Activated CD4-positive, alpha-beta T cell treated with anti-CD3 and anti-CD28 coated beads, Interleukin-2, amount 10 ng/mL, durations not matched to agents 7 days and 5 days (primary cell): ENCODE measurements around the gene KRT31. TPM values are rescaled to one million over a fixed set of nuclear protein-coding genes. Genes with fewer than 3 reads are reported as not detected.
A peak's percentile ranks its signal among the peaks of the same experiment; 100 is the strongest.
"Not testable (repeated sequence)": the region's sequence is repeated elsewhere in the genome, so short reads cannot be mapped to it uniquely, and the experiment has no call there.

Experiments used
- CTCF ChIA-PET: fragments of 350-600 bp; sonication (Branson Sonifier 250); formaldehyde crosslinking; loops from one replicate; lab custom pipeline; 2021; ENCODE audit warnings: antibody characterized with exemption; lab: Charles Lee
- POLR2A ChIA-PET: fragments of 350-600 bp; sonication (Branson Sonifier 250); formaldehyde crosslinking; loops from one replicate; lab custom pipeline; 2021; ENCODE audit warnings: antibody characterized with exemption; lab: Charles Lee
- DNase-seq: peaks from one replicate; pipeline ENCODE4 v3.0.0-alpha.2; 2020
- H3K27ac Mint-ChIP-seq: one replicate; pipeline ENCODE4 v1.8.0; 2021; ENCODE audit warnings: mild to moderate bottlenecking, moderate library complexity, mixed read lengths
- H3K27me3 Mint-ChIP-seq: one replicate; pipeline ENCODE4 v1.8.0; 2021; ENCODE audit warnings: mixed read lengths
- H3K36me3 Mint-ChIP-seq: one replicate; pipeline ENCODE4 v1.8.0; 2021; ENCODE audit warnings: low read depth, mixed read lengths
- H3K4me1 Mint-ChIP-seq: one replicate; pipeline ENCODE4 v1.8.0; 2021; ENCODE audit warnings: mixed read lengths
- H3K4me3 Mint-ChIP-seq: one replicate; pipeline ENCODE4 v1.8.0; 2021; ENCODE audit warnings: mild to moderate bottlenecking, moderate library complexity, mixed read lengths
- H3K9me3 Mint-ChIP-seq: one replicate; pipeline ENCODE4 v1.8.0; 2021; ENCODE audit warnings: mixed read lengths
- total RNA-seq, 2 experiments: library from RNA; stranded (reverse); gene quantifications; one replicate each; pipeline ENCODE4 v1.2.3, GENCODE V29; 2021

Gene KRT31
- not detected for total RNA-seq

DNA sequence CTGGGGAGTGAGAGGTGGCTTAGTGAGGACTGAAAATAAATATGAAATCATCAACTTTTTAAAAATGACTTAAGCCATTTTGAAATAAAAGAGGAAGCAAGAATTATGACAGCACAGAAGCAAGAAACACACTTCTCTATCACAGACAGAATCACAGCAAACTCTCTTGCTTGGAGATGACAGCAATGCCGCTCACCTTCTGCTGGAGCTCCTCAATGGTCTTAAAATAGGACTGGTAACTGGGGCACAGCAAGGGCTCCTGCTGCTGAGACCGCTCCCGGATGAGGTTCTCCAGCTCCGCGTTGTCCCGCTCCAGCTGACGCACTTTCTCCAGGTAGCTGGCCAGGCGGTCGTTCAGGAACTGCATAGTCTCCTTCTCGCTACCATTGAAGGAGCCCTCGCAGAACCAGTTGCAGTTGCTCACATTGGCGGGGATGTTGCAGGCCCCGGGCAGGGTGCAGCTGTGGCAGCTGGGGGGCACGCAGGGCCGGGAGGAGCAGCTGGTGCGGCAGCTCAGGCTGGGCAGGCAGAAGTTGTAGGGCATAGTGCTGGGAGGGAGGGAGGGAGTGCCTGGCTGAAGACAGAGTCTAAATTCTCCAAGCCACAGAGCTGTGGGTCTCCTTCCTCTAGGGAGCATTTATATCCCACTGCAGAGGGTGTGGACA is at the start of gene KRT31:
Gene KRT31, minus strand, starts transcription at position 613 of the 665 bp plus-strand sequence. Its CDS starts 69 bp downstream, at position 544.
- no peak within 1 kb of the TSS for H3K4me3 Mint-ChIP-seq
- H3K9me3 Mint-ChIP-seq, result peaks cover under 1% of the 10 kb centered on the region
- H3K4me1 Mint-ChIP-seq, result peaks cover 1% of the 10 kb centered on the region
- H3K36me3 Mint-ChIP-seq, result no peaks in the 10 kb centered on the region
- peak within 1 kb of the TSS; percentile 68 for H3K27ac Mint-ChIP-seq
- CTCF ChIA-PET, result no interaction called here
- POLR2A ChIA-PET, result no interaction called here
- no peaks in the 10 kb centered on the region for H3K27me3 Mint-ChIP-seq
- DNase-seq, result no peak

DNA sequence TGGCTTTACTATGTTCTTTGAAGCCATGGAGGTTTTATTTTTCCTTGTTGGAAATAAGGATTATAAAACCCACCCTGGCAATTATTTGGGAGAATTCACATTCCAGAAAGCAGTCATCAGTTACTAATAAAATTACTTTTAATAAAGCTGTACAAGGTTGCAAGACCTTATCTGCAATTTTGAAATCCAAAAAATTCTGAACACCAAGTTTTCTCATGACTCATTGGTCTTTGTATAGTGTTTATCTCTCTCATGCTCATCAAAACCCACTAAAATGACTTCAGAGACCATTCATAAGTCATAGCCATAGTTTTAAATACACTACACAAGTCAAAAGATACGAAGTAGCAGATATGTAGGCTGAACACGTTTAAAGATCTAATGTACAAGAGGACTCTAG is 49.4 kb upstream of the KRT31 start:
- CTCF ChIA-PET, result no interaction called here
- no peaks in the 10 kb centered on the region for H3K4me1 Mint-ChIP-seq

DNA sequence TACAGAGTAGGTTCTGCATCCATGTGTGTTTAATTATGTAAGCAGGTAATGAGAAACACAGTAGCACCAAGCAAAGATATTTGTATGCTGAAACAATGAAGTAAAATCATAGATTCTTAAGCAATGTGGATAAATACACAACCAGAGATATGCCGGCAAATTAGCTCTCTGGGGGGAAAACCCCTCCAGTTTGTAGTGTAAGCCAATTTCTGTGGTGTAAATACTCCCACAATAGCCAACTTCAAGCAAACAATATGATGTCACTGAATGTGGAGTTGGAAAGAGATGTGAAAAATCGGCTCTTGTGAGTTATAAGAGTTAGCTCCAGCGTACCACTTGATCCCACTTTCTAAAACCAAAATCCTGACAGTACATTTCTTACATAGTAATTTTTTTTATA is 47.2 kb upstream of the KRT31 start:
- Mint-ChIP-seq H3K4me1 (no peaks in the 10 kb centered on the region), H3K9me3 (no peaks in the 10 kb centered on the region), H3K27me3 (peaks cover 20% of the 10 kb centered on the region), H3K4me3 (no peak overlapping the region), H3K27ac (no peak overlapping the region), H3K36me3 (no peaks in the 10 kb centered on the region)
- POLR2A ChIA-PET, result no interaction called here
- CTCF ChIA-PET, result interaction anchor here (1.4 kb wide), 1 partner anchor 10 kb away, joined by 3 read pairs; no protein-coding TSS in a partner anchor
- no peak for DNase-seq

More for the DNA sequence above, 49.4 kb upstream of the KRT31 start:
- no peaks in the 10 kb centered on the region for H3K36me3 Mint-ChIP-seq
- no peak for DNase-seq
- no peaks in the 10 kb centered on the region for H3K9me3 Mint-ChIP-seq
- H3K27ac Mint-ChIP-seq, result no peak overlapping the region
- H3K27me3 Mint-ChIP-seq, result peaks cover 22% of the 10 kb centered on the region
- no peak overlapping the region for H3K4me3 Mint-ChIP-seq
- POLR2A ChIA-PET, result no interaction called here

DNA sequence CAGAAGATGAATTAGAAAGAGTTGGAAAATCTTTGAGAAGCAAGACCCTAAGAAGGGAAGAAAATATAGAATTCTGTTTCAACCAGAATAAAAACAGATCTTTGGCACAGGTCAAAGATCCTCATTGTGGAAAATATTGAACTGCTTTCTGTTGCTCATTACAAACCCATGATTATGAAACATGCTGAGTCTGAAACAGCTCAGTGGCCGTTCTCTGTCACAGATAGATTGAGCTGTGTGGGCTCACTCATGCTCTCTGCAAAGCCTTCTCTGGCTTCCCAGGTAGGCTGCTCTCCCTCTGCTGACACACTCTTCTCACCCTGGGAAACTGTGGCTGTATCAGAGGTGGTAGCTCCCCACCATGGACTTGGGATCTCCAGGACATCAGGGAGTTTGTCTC is 46.8 kb upstream of the KRT31 start:
- POLR2A ChIA-PET, result interaction anchor here (0.6 kb wide), 1 partner anchor 96 kb away, joined by 3 read pairs; no protein-coding TSS in a partner anchor
- CTCF ChIA-PET, result no interaction called here
- peaks cover 20% of the 10 kb centered on the region for H3K27me3 Mint-ChIP-seq
- H3K4me1 Mint-ChIP-seq, result no peaks in the 10 kb centered on the region
- H3K36me3 Mint-ChIP-seq, result no peaks in the 10 kb centered on the region
- no peak for DNase-seq
- no peaks in the 10 kb centered on the region for H3K9me3 Mint-ChIP-seq
- no peak overlapping the region for H3K4me3 Mint-ChIP-seq
- H3K27ac Mint-ChIP-seq, result no peak overlapping the region

DNA sequence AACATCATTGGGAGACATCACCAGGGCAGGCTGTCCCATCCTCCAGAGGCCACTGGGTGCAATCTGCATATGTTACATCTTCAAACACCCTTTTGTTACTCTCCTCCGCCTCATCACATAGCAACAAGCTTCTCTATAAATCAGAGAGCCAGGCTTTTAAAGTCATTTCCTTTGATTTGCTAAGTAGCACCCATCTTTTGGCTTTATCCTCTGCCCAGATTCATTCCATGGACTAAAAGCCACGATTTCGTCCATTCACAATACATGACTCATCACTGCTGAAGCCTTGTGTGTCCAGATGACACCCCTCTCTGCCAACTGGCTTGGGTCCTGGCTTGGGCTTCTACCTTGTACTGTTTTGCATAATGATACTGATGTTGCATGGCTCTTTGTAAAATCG is 45.3 kb upstream of the KRT31 start:
- no peak for DNase-seq
- H3K9me3 Mint-ChIP-seq, result no peaks in the 10 kb centered on the region
- no peak overlapping the region for H3K27ac Mint-ChIP-seq
- ChIA-PET POLR2A (no interaction called here), CTCF (no interaction called here)
- no peak overlapping the region for H3K4me3 Mint-ChIP-seq
- peaks cover 20% of the 10 kb centered on the region for H3K27me3 Mint-ChIP-seq
- no peaks in the 10 kb centered on the region for H3K4me1 Mint-ChIP-seq
- no peaks in the 10 kb centered on the region for H3K36me3 Mint-ChIP-seq

DNA sequence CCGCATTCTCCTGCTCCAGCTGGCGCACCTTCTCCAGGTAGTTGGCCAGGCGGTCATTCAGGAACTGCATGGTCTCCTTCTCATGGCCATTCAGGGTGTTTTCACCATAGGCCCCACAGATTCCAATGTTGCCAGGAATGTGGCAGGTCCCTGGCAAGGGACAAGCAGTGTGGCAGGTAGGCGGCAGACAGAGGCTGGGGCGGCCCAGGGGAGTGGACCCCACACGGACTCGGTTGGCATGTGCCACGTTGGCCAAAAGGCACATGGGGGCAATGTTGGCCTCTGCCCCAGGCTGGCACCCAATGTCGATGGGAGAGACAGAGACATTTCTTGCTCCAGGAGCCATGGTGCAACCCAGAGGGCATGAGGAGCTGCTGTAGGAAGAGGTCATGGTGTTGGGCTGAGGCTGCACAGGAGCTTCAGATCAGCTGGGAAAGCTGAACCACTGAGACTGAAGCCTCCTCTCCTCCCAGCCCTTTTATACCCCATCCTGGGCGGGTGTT is 43.2 kb upstream of the KRT31 start, which contains the start of gene KRT38:
Gene KRT38, minus strand, starts transcription at position 453 of the 503 bp plus-strand sequence. Its CDS starts 62 bp downstream, at position 391.
- Mint-ChIP-seq H3K4me3 (no peak within 1 kb of the TSS), H3K36me3 (no peaks in the 10 kb centered on the region), H3K27ac (no peak within 1 kb of the TSS), H3K9me3 (no peaks in the 10 kb centered on the region), H3K4me1 (no peaks in the 10 kb centered on the region), H3K27me3 (peaks cover 20% of the 10 kb centered on the region)
- DNase-seq, result no peak
- POLR2A ChIA-PET, result no interaction called here
- CTCF ChIA-PET, result no interaction called here

DNA sequence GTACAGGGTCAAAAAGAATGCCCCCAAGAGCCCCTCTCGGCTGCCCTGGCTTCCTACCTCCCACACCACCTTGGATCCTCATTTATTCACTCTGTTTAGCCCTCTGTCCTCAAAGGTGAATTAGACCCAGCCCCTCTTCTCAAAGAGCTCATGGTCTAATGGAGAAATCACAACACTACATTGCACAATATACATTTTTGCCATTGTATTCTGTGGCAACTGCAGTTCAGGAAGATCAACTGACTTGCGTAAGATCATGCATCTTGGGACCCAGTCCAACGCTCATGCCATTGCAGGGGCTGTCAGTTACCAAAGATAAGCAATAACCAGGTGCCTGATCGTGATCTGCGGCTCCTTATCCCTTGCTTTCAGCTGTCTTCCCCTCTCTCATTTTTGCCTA is 42.0 kb upstream of the KRT31 start:
- Mint-ChIP-seq H3K4me3 (no peak overlapping the region), H3K9me3 (no peaks in the 10 kb centered on the region), H3K4me1 (no peaks in the 10 kb centered on the region), H3K36me3 (no peaks in the 10 kb centered on the region), H3K27me3 (peaks cover 19% of the 10 kb centered on the region), H3K27ac (no peak overlapping the region)
- no peak for DNase-seq
- CTCF ChIA-PET, result no interaction called here
- POLR2A ChIA-PET, result no interaction called here

DNA sequence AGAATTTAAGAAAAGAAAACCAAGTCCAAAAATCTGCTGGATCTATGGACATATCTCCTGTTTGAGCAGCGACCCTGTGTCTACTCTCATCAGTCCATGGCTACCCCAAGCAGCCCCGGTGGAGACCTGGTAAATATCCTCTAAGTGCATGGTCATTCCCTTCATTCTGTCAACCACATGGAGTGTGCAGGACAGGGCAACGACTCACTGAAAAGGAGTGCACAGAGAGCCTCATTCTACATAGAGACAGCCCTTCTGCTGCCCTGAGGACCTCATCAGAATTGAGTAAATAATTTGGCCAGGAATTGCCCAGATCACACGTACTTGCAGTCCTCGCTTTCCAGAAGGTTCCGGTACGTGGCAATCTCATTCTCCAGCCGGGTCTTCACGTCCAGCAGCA is 40.4 kb upstream of the KRT31 start:
- H3K36me3 Mint-ChIP-seq, result no peaks in the 10 kb centered on the region
- H3K27ac Mint-ChIP-seq, result no peak overlapping the region
- no peak overlapping the region for H3K4me3 Mint-ChIP-seq
- no peaks in the 10 kb centered on the region for H3K4me1 Mint-ChIP-seq
- DNase-seq, result no peak
- ChIA-PET POLR2A (no interaction called here), CTCF (no interaction called here)
- H3K27me3 Mint-ChIP-seq, result peaks cover 16% of the 10 kb centered on the region
- H3K9me3 Mint-ChIP-seq, result no peaks in the 10 kb centered on the region

DNA sequence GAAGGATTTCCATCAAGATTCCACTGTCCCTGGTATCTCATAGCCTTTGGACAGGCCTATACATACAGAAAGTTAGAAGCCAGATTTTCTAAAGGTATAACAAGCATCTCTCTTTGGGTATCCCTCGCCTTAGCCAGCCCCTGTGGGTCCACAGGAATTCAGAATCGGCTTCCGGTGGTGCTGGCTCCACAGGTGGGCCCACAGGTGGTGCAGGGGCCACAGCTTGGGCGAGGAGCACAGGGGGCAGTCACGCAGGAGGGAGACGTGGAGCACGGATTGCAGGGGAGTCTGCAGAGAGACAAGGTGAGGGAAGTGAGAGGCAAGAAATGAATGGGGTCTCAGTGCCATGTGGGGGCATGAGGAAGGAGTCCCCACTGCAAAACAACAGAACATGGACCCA is 39.8 kb upstream of the KRT31 start:
- Mint-ChIP-seq H3K4me1 (no peaks in the 10 kb centered on the region), H3K27me3 (peaks cover 10% of the 10 kb centered on the region), H3K9me3 (no peaks in the 10 kb centered on the region), H3K27ac (no peak overlapping the region), H3K4me3 (no peak overlapping the region), H3K36me3 (no peaks in the 10 kb centered on the region)
- POLR2A ChIA-PET, result no interaction called here
- CTCF ChIA-PET, result interaction anchor here (0.6 to 1.1 kb wide), 2 partner anchors 33 to 566 kb away, joined by 3 to 5 read pairs; no protein-coding TSS in a partner anchor
- DNase-seq, result no peak

DNA sequence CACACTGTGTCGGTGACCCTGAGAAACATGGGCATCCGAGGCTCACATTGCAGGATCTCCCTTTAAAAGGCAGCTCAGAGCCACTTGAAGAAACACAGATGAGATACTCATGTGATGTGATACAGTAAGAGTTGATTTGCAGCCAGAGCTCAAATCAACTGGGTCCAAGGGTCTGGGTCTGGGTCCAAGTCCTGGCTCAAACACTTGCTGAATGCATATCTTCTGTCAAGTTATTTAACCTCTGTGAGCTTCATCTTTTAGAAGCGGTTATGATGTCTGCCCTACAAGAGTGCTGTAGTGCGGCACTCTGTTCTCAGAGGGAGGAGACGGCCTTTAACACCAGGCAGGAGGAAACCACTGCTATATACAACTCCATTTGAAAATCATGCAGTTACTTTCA is 37.0 kb upstream of the KRT31 start:
- Mint-ChIP-seq H3K27me3 (peaks cover 5% of the 10 kb centered on the region), H3K36me3 (no peaks in the 10 kb centered on the region), H3K4me1 (no peaks in the 10 kb centered on the region), H3K4me3 (no peak overlapping the region), H3K9me3 (no peaks in the 10 kb centered on the region), H3K27ac (no peak overlapping the region)
- ChIA-PET CTCF (interaction anchor here (0.7 kb wide), 1 partner anchor 95 kb away, joined by 3 read pairs; no protein-coding TSS in a partner anchor), POLR2A (no interaction called here)
- DNase-seq, result no peak

DNA sequence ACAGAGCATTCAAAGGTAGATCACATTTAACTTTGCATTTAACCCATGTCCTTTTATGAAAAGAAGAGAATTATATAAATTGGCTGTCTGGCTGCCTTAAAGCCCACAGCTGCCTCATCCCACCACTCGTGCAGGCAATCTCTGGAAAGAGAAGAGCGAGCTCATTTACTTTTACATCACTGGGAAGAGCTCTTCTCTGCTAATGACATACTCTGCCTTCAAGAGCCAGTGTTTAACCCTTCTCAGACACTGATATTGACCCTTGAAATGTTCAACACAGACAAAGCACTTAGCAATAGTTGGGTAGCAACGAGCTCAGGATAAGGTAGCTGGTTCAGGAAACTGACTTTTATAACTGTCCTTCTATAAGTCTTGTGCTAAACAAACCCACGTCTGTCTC is 36.6 kb upstream of the KRT31 start:
- ChIA-PET POLR2A (no interaction called here), CTCF (interaction anchor here (0.7 kb wide), 1 partner anchor 94 kb away, joined by 3 read pairs; no protein-coding TSS in a partner anchor)
- H3K9me3 Mint-ChIP-seq, result no peaks in the 10 kb centered on the region
- no peak overlapping the region for H3K27ac Mint-ChIP-seq
- H3K27me3 Mint-ChIP-seq, result peaks cover 5% of the 10 kb centered on the region
- no peak overlapping the region for H3K4me3 Mint-ChIP-seq
- no peak for DNase-seq
- H3K36me3 Mint-ChIP-seq, result no peaks in the 10 kb centered on the region
- no peaks in the 10 kb centered on the region for H3K4me1 Mint-ChIP-seq

DNA sequence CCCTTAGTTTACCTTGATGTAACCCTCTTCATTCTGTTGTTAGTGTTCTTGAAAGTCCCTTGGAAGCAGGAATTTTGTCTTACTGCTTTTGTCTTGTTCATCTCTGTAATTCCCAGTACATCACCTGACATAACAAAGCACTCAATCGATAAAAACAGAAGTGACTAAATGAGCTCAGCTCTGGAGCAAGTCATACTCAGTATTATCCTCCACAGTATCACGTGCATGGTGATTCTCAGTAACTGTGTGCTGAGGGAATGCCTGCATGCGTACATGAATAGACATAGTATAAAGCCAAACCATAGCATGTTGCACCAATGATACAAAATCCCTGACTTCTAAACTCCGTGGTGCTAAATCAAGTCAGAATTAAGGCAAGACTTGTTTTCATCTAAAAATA is 36.2 kb upstream of the KRT31 start:
- CTCF ChIA-PET, result no interaction called here
- Mint-ChIP-seq H3K4me3 (no peak overlapping the region), H3K4me1 (no peaks in the 10 kb centered on the region), H3K27me3 (peaks cover 5% of the 10 kb centered on the region), H3K27ac (no peak overlapping the region), H3K9me3 (no peaks in the 10 kb centered on the region), H3K36me3 (no peaks in the 10 kb centered on the region)
- POLR2A ChIA-PET, result no interaction called here
- DNase-seq, result no peak

DNA sequence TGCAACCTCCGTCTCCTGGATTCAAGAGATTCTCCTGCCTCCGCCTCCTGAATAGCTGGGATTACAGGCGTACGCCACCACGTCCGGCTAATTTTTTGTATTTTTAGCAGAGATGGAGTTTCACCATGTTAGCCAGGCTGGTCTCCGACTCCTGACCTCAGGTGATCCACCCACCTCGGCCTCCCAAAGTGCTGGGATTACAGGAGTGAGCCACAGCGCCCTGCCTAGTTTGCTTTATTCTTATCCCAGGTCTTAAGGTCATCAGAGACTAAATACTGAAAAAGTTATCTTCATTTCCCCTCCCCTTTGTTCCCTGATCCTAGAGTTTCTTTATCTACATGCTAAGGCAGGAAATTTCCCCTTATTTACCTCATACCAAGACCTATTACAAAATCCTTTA is 33.0 kb upstream of the KRT31 start:
- H3K27ac Mint-ChIP-seq, H3K9me3 Mint-ChIP-seq, H3K4me3 Mint-ChIP-seq, H3K27me3 Mint-ChIP-seq, H3K36me3 Mint-ChIP-seq, DNase-seq, POLR2A ChIA-PET, H3K4me1 Mint-ChIP-seq: not testable (repeated sequence)
- CTCF ChIA-PET, result interaction anchor here (0.7 to 1.7 kb wide), 2 partner anchors 72 to 211 kb away, joined by 3 read pairs; no protein-coding TSS in a partner anchor
